Measurements from ENCODE around the gene MOV10.

The MOV10 gene

DNA sequence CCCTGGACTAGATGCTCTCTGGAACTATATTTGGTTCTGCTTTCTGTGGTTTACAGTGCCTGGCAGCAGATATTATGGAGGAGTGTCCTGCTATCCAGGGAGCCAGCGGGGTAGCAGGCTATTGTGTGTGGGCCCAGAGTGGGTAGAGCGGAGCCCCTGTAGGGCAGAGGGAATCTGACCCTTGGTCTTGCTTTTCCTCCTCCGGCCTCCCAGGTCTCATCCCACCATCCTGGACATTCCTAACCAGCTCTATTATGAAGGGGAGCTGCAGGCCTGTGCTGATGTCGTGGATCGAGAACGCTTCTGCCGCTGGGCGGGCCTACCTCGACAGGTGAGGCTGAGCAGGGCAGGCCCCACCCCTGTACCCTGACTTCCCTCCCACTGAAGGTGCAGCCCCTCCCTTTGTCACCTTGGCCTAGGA is 23.3 kb downstream of the MOV10 start:
- no peak for DNase-seq (ENCODE audit: low read depth in 1 of 2, low spot score in 1 of 2)
- Histone ChIP-seq H3K4me3 (replicated peaks; ENCODE audit: insufficient read depth, low read length) (no peak overlapping the region), H3K27me3 (ENCODE audit: insufficient read depth, poor library complexity, severe bottlenecking) (no peaks in the 10 kb centered on the region), H3K27ac (replicated peaks) (no peak overlapping the region)
- TF ChIP-seq GABPA (IDR thresholded peaks at IDR 0.05; ENCODE audit: low read depth) (no peak), POLR2AphosphoS5 (IDR thresholded peaks at IDR 0.05; ENCODE audit: low read depth) (no peak), SPI1 (IDR thresholded peaks at IDR 0.05; ENCODE audit: borderline replicate concordance, low read depth) (no peak)
- TF ChIP-seq, protein P1, sequence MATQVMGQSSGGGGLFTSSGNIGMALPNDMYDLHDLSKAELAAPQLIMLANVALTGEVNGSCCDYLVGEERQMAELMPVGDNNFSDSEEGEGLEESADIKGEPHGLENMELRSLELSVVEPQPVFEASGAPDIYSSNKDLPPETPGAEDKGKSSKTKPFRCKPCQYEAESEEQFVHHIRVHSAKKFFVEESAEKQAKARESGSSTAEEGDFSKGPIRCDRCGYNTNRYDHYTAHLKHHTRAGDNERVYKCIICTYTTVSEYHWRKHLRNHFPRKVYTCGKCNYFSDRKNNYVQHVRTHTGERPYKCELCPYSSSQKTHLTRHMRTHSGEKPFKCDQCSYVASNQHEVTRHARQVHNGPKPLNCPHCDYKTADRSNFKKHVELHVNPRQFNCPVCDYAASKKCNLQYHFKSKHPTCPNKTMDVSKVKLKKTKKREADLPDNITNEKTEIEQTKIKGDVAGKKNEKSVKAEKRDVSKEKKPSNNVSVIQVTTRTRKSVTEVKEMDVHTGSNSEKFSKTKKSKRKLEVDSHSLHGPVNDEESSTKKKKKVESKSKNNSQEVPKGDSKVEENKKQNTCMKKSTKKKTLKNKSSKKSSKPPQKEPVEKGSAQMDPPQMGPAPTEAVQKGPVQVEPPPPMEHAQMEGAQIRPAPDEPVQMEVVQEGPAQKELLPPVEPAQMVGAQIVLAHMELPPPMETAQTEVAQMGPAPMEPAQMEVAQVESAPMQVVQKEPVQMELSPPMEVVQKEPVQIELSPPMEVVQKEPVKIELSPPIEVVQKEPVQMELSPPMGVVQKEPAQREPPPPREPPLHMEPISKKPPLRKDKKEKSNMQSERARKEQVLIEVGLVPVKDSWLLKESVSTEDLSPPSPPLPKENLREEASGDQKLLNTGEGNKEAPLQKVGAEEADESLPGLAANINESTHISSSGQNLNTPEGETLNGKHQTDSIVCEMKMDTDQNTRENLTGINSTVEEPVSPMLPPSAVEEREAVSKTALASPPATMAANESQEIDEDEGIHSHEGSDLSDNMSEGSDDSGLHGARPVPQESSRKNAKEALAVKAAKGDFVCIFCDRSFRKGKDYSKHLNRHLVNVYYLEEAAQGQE (IDR thresholded peaks at IDR 0.05; ENCODE audit: insufficient replicate concordance, low read depth) = no peak
- TF ChIP-seq, protein P2, sequence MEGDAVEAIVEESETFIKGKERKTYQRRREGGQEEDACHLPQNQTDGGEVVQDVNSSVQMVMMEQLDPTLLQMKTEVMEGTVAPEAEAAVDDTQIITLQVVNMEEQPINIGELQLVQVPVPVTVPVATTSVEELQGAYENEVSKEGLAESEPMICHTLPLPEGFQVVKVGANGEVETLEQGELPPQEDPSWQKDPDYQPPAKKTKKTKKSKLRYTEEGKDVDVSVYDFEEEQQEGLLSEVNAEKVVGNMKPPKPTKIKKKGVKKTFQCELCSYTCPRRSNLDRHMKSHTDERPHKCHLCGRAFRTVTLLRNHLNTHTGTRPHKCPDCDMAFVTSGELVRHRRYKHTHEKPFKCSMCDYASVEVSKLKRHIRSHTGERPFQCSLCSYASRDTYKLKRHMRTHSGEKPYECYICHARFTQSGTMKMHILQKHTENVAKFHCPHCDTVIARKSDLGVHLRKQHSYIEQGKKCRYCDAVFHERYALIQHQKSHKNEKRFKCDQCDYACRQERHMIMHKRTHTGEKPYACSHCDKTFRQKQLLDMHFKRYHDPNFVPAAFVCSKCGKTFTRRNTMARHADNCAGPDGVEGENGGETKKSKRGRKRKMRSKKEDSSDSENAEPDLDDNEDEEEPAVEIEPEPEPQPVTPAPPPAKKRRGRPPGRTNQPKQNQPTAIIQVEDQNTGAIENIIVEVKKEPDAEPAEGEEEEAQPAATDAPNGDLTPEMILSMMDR (IDR thresholded peaks at IDR 0.05; ENCODE audit: insufficient read depth, low read length) = no peak

DNA sequence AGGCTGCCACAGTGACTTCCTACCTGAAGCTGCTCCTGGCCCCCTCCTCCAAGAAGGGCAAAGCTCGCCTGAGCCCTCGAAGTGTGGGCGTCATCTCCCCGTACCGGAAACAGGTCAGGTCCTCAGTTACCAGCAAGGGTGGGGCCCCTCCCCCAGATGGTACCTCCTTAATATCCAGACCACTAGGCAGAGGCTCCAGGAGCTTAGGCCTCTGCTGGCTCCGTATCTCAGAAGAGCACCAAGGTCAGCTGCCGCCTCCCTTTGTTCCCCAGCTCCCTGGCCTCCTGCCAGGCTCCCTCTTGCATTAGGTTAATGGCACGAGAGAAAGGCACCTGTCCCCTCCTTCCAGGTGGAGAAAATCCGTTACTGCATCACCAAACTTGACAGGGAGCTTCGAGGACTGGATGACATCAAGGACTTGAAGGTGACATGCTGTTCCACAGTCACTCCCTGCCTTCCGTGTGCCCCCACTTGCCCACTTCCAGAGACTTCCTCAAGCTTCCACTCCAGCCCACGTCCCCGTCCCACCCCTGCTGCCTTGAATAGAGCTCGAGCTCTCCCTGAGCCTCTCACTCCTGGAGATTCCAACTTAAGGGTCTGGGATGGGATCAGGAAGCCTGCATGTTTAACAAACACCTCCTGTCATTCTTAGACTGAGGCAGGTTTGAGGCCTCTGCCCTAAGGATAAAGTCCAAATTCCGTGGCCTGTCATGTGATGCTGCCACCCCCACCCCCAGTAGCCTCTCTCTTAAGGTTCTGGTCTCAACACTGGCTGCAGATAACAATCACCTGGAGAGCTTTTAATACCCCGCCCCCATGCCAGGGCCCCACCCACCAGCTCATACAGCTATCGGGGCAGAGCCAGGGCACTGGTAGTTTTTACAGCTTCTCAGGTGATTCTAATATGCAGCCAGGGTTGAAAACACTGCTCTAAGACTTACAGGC is 24.2 kb downstream of the MOV10 start:
- no peak overlapping the region for H3K27ac ChIP-seq (replicated peaks)

DNA sequence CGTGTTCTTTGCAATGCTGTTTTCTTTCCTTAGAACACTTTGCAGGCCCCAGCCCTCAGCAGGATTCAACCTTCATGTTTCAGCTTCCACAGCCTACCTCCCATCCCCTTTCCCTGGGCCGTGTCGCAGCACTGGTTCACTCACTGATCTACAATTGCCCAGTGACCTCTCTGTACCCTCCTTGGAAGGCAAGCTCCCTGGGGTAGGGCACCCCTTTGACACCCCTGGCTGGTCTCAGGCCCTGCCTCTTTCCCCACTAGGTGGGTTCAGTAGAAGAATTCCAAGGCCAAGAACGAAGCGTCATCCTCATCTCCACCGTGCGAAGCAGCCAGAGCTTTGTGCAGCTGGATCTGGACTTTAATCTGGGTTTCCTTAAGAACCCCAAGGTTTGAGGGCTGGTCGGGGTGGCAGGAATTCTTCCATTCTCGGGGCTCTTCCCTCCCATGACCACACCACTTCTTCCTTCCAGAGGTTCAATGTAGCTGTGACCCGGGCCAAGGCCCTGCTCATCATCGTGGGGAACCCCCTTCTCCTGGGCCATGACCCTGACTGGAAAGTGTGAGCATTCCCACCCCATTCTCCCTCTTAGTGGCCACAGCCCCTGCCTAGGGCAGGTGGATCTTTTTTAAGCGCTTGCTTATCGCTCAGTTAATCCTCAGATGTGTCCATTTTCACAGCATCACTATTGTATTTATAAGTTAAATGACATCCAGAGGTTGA is 25.1 kb downstream of the MOV10 start:
- no peak overlapping the region for H3K27ac ChIP-seq (replicated peaks)
- H3K27me3 ChIP-seq (ENCODE audit: insufficient read depth, poor library complexity, severe bottlenecking) = no peaks in the 10 kb centered on the region
- no peak for DNase-seq (ENCODE audit: low read depth in 1 of 2, low spot score in 1 of 2)
- no peak for TF ChIP-seq SPI1 (IDR thresholded peaks at IDR 0.05; ENCODE audit: borderline replicate concordance, low read depth)
- TF ChIP-seq POLR2AphosphoS5 (IDR thresholded peaks at IDR 0.05; ENCODE audit: low read depth) = no peak
- TF ChIP-seq, protein P1 (IDR thresholded peaks at IDR 0.05; ENCODE audit: insufficient replicate concordance, low read depth) = no peak
- TF ChIP-seq, protein P2 (IDR thresholded peaks at IDR 0.05; ENCODE audit: insufficient read depth, low read length) = no peak
- no peak for TF ChIP-seq GABPA (IDR thresholded peaks at IDR 0.05; ENCODE audit: low read depth)
- no peak overlapping the region for H3K4me3 ChIP-seq (replicated peaks; ENCODE audit: insufficient read depth, low read length)

More for the DNA sequence above, 24.2 kb downstream of the MOV10 start:
- Histone ChIP-seq H3K4me3 (replicated peaks; ENCODE audit: insufficient read depth, low read length) (no peak overlapping the region), H3K27me3 (ENCODE audit: insufficient read depth, poor library complexity, severe bottlenecking) (no peaks in the 10 kb centered on the region)
- no peak for DNase-seq (ENCODE audit: low read depth in 1 of 2, low spot score in 1 of 2)
- TF ChIP-seq, protein P2 (IDR thresholded peaks at IDR 0.05; ENCODE audit: insufficient read depth, low read length) = no peak
- TF ChIP-seq, protein P1 (IDR thresholded peaks at IDR 0.05; ENCODE audit: insufficient replicate concordance, low read depth) = no peak
- TF ChIP-seq SPI1 (IDR thresholded peaks at IDR 0.05; ENCODE audit: borderline replicate concordance, low read depth) (no peak), GABPA (IDR thresholded peaks at IDR 0.05; ENCODE audit: low read depth) (no peak), POLR2AphosphoS5 (IDR thresholded peaks at IDR 0.05; ENCODE audit: low read depth) (no peak)

Measured in HL-60 (cell line).